OCI-LY1 (cell line): ENCODE data around the gene SDK1.

Source experiments
- CTCF ChIP-seq: fragments of 200-600 bp; sonication (generic), shearing (Covaris generic); IDR thresholded peaks from 2 replicates; pipeline ENCODE4 v1.5.1; 2017; ENCODE audit warnings: mild to moderate bottlenecking, antibody characterized with exemption, low read length, moderate library complexity, mixed read lengths
- EZH2 ChIP-seq: fragments of 200-600 bp; sonication (generic), shearing (Covaris generic); IDR thresholded peaks from 2 replicates; pipeline ENCODE4 v1.8.0; 2017; ENCODE audit warnings: borderline replicate concordance, mixed run types, mild to moderate bottlenecking, antibody characterized with exemption, low read length, moderate library complexity, mixed read lengths

- TF ChIP-seq CTCF (no peak), EZH2 (no peak)
These were observed 944.2 kb downstream of the SDK1 start for GRCh38 chr7:4245135-4245865.
